K562 (cell line): ENCODE data around the gene DYNC2LI1. TPM values are rescaled to one million over a fixed set of nuclear protein-coding genes. Genes with fewer than 3 reads are reported as not detected.
A peak's percentile ranks its signal among the peaks of the same experiment; 100 is the strongest.

Experiments used
- ARID3B ChIP-seq: fragments of 250-450 bp; sonication (Bioruptor Pico); IDR thresholded peaks from 2 replicates; pipeline ENCODE4 v1.4.0; 2020; ENCODE audit warnings: borderline replicate concordance
- BRF2 ChIP-seq: IDR thresholded peaks from 3 replicates; pipeline ENCODE4 v1.6.1; 2011; ENCODE audit warnings: borderline replicate concordance, mild to moderate bottlenecking; ENCODE audit not compliant: insufficient read length, insufficient read depth
- CUX1 ChIP-seq: fragments of 200-800 bp; sonication (Bioruptor generic); IDR thresholded peaks from 2 replicates; pipeline ENCODE4 v1.6.1; 2016; ENCODE audit warnings: missing genetic modification characterization, missing compliant biosample characterization
- HINFP ChIP-seq: fragments of 450-650 bp; conservative IDR thresholded peaks from 2 replicates; pipeline ENCODE4 v1.6.1; 2016; ENCODE audit warnings: missing genetic modification characterization, low read depth, mild to moderate bottlenecking, control low read depth, missing compliant biosample characterization
- PHF21A ChIP-seq: fragments of 450-650 bp; IDR thresholded peaks from 2 replicates; pipeline ENCODE4 v1.6.1; 2017; ENCODE audit warnings: low read depth, borderline replicate concordance
- RAD51 ChIP-seq: fragments of 450-650 bp; IDR thresholded peaks from 2 replicates; pipeline ENCODE4 v1.7.1; 2016; ENCODE audit warnings: low read depth, mild to moderate bottlenecking, borderline replicate concordance
- RBM25 ChIP-seq: fragments of 200-400 bp; formaldehyde crosslinking; IDR thresholded peaks from 2 replicates; pipeline ENCODE4 v1.6.1; 2018; ENCODE audit warnings: low read length, low read depth, moderate library complexity; ENCODE audit not compliant: severe bottlenecking
- RBM39 ChIP-seq: fragments of 200-400 bp; formaldehyde crosslinking; optimal IDR thresholded peaks from 2 replicates; pipeline ENCODE3; 2018; ENCODE audit warnings: low read depth, low read length
- RFX5 ChIP-seq: IDR thresholded peaks from 2 replicates; pipeline ENCODE4 v1.6.1; 2011; ENCODE audit warnings: low read depth, mild to moderate bottlenecking, improper control_type of control experiment, low read length
- ZNF444 ChIP-seq: fragments of 250-450 bp; sonication (Bioruptor Pico); IDR thresholded peaks from 2 replicates; pipeline ENCODE4 v1.4.0; 2020; ENCODE audit warnings: mild to moderate bottlenecking, moderate library complexity
- polyA plus RNA-seq, 8 experiments: library from polyadenylated mRNA; depleted of rRNA in 4 of 8; stranded (reverse) in 5 of 8; unstranded in 3 of 8; fragments of >200 nt; fragmentation: Nextera tagmentation in 2 of 8; fragmentation: Illumina TruSeq in 1 of 8; extraction: Ambion mirVana in 2 of 8; extraction: Trizol in 1 of 8; gene quantifications; 2 replicates each; pipeline versions ENCODE4 v1.2.1 to v1.2.3, GENCODE V29; 2011 to 2014; ENCODE audit warnings: inconsistent platforms in 1 of 8, missing spikeins in 1 of 8
- total RNA-seq, 7 experiments: library from RNA; depleted of rRNA in 6 of 7; stranded (reverse); fragments of >200 nt in 6 of 7; fragmentation: Illumina TruSeq in 2 of 7; extraction: Trizol in 2 of 7; gene quantifications; 2 replicates each; pipeline versions ENCODE4 v1.2.1 to v1.2.3, GENCODE V29; 2011 to 2021; ENCODE audit warnings: low replicate concordance in 1 of 7

The DYNC2LI1 gene
- total and polyA plus RNA-seq, 9 of the 15 experiments (the other 6 are each of a cell fraction or from before 2014, with no cell fraction given): 12.5 to 42.2 (median 25.8) TPM

- TF ChIP-seq CUX1: 0 out of 2 replicates have a peak, but pooled peaks have one; percentile 36
- TF ChIP-seq RBM39: no peak
- no peak for TF ChIP-seq ZNF444 (CRISPR knock-in tag)
- TF ChIP-seq RAD51: no peak
- TF ChIP-seq BRF2: no peak
- TF ChIP-seq HINFP (tag): no peak
- TF ChIP-seq RBM25: no peak
- TF ChIP-seq RFX5: no peak
- TF ChIP-seq ARID3B (CRISPR knock-in tag): no peak
- no peak; the same call in 1 of the 2 replicates for TF ChIP-seq PHF21A
Measured at GRCh38 chr2:43724728-43725526, 48.9 kb upstream of the DYNC2LI1 start (continued).
